ENCODE data around the gene CCDC60.

- TF ChIP-seq TAF1 (IDR thresholded peaks at IDR 0.05; ENCODE audit: low read depth, low read length) (no peak), POLR2AphosphoS5 (IDR thresholded peaks at IDR 0.05; ENCODE audit: low read depth, low read length) (no peak), POLR2A (IDR thresholded peaks at IDR 0.05; ENCODE audit: low read depth, low read length) (no peak), PAX5 (IDR thresholded peaks at IDR 0.05; ENCODE audit: insufficient read depth, low read length, severe bottlenecking) (no peak)
These were observed 28.5 kb downstream of the CCDC60 start for GRCh38 chr12:119363037-119363436.

Measured in GM12891 (cell line).